ENCODE measurements around the gene GJB1. TPM values are rescaled to one million over a fixed set of nuclear protein-coding genes. Genes with fewer than 3 reads are reported as not detected.
"Not testable (repeated sequence)": the region's sequence is repeated elsewhere in the genome, so short reads cannot be mapped to it uniquely, and the experiment has no call there.

GJB1 gene
- total RNA-seq, 1 donor: not detected

GRCh38 chrX:71268624-71269023 is 45.6 kb downstream of the GJB1 start:
- H3K4me1 ChIP-seq (ENCODE audit: insufficient read depth, low read length); H3K9me3 ChIP-seq (ENCODE audit: low read depth, low read length); H3K4me3 ChIP-seq (ENCODE audit: low read length); H3K27me3 ChIP-seq (ENCODE audit: insufficient read depth, low read length): not testable (repeated sequence)

GRCh38 chrX:71269801-71270395 is 46.9 kb downstream of the GJB1 start:
- H3K9me3 ChIP-seq (ENCODE audit: low read depth, low read length): no peaks in the 10 kb centered on the region
- no peak overlapping the region for H3K4me3 ChIP-seq (ENCODE audit: low read length)
- no peaks in the 10 kb centered on the region for H3K27me3 ChIP-seq (ENCODE audit: insufficient read depth, low read length)
- H3K4me1 ChIP-seq (ENCODE audit: insufficient read depth, low read length): no peaks in the 10 kb centered on the region

DNA sequence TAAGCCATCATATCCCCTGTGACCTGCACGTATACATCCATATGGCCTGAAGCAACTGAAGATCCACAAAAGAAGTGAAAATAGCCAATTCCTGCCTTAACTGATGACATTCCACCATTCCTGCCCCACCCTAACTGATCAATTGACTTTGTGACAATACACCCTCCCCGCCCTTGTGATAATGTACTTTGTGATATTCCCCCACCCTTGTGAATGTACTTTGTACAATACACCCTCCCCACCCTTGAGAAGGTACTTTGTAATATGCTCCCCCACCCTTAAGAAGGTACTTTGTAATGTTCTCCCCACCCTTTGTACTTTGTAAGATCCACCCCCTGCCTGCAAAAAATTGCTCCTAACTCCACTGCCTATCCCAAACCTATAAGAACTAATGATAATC is 49.3 kb downstream of the GJB1 start:
- H3K4me3 ChIP-seq (ENCODE audit: low read length); H3K9me3 ChIP-seq (ENCODE audit: low read depth, low read length); H3K27me3 ChIP-seq (ENCODE audit: insufficient read depth, low read length); H3K4me1 ChIP-seq (ENCODE audit: insufficient read depth, low read length): not testable (repeated sequence)

Other genes with a start within 250 kb of the GJB1 start
- 24.1 TPM for gene SNX12, start 154.9 kb upstream of the GJB1 start, total RNA-seq
- gene FOXO4, start 127.4 kb upstream of the GJB1 start, total RNA-seq: 14.0 TPM
- 22.4 TPM for gene CXorf65, start 116.5 kb upstream of the GJB1 start, total RNA-seq
- 117 TPM for gene IL2RG, start 111.6 kb upstream of the GJB1 start, total RNA-seq
- 21.8 TPM for gene MED12, start 104.6 kb upstream of the GJB1 start, total RNA-seq
- 2.6 TPM for gene NLGN3, start 78.4 kb upstream of the GJB1 start, total RNA-seq
- gene ZMYM3, start 30.9 kb downstream of the GJB1 start, total RNA-seq: 6.6 TPM
- 314 TPM for gene NONO, start 60.4 kb downstream of the GJB1 start, total RNA-seq
- gene ITGB1BP2, start 78.5 kb downstream of the GJB1 start, total RNA-seq: 0.84 TPM
- 61.8 TPM for gene TAF1, start 143.1 kb downstream of the GJB1 start, total RNA-seq